ENCODE results near the gene MEGF9.
"Not testable (repeated sequence)": the region's sequence is repeated elsewhere in the genome, so short reads cannot be mapped to it uniquely, and the experiment has no call there.

Gene MEGF9

GRCh38 chr9:120570296-120570695 is 144.0 kb downstream of the MEGF9 start:
- DNase-seq: no peak

DNA sequence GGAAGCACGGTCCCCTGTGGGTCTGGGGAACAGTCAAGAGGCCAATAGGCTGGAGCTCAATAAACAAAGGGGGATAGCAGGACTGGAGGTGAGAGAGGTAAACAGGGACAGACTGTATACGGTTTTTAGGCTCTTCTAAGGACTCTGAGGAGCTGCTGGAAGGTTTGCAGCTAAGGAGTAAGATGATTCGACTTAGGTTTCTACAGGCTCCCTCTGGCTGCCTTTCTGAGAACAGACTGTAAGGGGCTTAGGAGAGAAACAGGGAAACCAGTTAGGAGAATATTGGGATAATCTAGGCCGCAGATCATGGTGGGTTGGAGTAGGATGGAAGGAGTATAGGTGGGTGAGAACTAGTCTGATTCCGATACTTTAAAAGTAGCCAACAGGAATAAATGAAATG is 144.7 kb downstream of the MEGF9 start:
- no peak for DNase-seq

GRCh38 chr9:120568816-120569215 is 145.5 kb downstream of the MEGF9 start:
- no peak for DNase-seq

DNA sequence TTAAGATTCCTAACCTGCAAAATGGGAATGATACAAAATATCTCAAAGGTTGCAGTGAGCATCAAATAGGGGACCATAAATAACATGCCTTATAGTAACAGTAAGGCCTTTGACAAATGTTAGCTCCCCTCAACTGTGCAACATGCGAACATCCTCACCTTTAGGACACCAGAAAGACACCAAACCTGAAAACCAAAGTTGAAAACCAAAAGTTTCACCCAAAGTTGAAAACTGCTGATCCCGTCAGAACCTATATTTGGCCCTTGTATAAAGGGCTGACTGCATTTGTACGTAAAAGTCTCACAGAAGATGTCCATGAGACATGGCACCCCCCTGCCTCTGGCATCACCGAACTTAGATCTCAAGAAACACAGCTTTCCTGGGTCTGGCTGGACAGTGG is 146.4 kb downstream of the MEGF9 start:
- DNase-seq: no peak

DNA sequence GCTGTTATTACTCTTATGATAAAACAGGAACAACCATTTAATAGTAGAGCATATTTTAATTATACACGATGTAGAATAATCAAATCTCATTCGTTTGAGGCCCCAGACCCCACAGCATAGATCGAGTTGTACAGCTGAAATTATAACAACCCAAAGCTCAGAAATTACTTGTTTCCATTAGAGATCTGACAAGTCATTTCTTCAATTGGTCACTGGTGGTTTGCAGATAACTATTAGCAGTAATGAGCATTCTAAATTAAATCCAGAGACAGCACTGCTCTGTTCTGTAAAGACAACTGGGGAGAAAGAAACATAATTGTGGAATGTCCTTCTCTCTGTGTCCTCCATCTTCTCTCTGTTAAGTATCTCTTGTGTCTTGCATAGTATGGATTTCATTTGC is 147.2 kb downstream of the MEGF9 start:
- DNase-seq: no peak

DNA sequence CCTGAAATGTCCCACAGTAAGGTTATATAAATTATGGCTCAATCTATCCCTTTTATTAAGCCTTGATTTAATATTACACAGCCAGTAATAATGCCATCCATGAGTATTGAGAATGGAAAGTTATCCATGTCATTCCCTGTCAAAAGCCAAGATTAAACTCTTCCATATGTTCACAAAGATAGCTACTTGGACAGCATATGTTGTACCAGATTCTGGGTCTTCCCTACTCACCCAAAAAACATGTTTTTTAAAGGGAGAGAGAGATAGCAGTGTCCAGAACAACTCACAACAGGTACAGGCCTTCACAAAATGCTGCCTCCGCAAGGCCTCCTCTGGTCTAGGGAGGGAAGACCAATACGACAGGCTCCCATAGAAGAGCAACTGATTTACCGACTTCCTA is 149.7 kb downstream of the MEGF9 start:
- DNase-seq: no peak

DNA sequence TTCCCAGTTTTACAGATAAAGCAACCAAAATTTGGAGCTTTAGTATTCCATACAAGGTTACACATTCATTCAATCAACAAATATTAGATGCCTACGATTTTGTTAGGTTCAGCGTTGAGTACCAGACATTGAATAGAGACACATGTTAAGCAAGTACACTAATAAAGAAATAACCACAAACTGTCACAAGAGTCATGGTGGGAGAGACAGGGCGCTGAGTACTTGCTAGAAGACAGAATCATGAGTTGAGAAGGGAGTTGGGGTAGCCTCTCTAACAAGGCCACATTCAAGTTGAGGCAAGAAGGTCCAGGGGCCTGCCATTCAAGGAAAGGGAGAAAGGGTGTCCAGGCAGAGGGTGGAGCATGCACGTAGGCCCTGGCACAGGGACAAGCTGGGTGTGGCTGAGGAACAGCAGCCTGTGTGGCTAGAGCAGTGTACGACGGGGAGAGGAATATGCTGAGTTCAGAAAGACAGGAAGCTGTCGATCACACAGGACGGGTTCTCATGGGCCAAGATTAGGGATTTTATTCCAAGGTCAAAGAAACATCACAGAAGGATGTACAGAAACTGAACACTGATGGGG is 151.3 kb downstream of the MEGF9 start:
- no peak for DNase-seq

DNA sequence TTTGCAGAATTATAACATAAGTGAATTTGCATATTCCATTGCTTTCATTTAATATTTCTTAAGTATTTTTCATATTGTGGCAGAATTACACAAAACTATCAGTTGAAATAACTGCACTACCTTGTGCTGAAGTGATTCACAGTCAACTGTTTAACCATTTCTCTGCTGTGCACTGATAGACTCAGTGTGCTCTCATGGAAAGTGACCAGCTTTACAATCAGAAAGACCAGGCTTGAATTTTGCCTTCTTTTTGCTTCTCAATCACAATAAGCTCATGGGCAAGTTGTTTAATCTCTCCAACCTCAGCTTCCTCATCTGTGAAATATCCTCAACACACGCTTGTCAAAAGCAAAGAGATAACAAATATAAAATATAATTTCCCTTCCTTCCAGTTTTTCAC is 152.6 kb downstream of the MEGF9 start:
- DNase-seq: no peak

DNA sequence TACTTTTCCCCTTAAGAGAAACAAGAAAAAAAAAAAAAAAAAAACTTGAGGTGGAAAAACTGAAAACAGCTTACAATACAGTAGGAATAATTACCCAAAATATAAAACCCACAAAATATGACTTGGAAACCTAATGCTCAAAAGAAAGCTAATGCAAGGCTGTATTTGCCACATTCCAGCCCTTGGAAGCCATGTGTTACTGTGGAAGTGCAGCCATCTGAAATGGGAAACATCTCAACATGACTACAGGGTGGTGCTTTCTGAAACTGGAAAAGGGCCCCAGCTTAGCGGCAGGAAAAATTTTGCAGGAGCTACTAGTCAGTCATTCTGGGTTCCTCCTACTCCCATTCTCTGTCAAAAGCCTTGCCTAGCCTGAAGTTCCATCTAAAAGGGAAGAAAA is 154.7 kb downstream of the MEGF9 start:
- DNase-seq: no peak

DNA sequence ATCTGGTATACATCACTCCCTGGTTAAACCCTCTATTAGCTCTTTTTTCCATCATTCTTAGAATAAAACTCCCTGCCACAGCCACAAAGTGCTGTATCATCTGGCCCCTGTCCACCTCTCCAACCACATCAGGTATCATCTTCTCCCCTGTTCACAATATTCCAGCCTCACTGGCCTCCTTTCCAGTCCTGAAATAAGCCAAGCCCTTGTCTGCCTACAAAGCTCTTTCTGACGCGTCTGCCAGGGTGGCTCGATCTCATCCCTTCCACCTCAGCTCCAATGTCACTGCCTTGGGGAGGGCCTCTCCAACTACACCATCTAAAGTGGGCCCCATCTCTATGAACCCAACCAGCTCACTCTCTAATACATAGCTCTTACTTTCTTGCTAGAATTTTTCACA is 155.8 kb downstream of the MEGF9 start:
- no peak for DNase-seq

DNA sequence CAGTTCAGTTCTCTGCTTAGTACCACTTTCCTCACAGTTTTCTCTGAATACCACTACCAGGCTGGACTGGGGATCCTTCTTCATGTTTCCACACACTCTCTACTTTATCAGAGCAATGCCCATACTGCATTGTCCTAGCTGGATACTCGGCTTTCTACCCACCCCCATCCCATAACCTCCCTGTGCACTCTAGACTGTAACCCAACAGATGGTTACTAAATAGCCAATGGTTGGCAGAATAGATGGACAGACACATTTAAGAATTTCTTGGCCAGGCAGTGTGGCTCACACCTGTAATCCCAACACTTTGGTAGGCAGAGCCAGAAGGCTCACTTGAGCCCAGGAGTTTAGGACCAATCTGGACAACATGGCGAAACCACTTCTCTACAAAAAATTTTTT is 157.1 kb downstream of the MEGF9 start:
- DNase-seq: no peak

DNA sequence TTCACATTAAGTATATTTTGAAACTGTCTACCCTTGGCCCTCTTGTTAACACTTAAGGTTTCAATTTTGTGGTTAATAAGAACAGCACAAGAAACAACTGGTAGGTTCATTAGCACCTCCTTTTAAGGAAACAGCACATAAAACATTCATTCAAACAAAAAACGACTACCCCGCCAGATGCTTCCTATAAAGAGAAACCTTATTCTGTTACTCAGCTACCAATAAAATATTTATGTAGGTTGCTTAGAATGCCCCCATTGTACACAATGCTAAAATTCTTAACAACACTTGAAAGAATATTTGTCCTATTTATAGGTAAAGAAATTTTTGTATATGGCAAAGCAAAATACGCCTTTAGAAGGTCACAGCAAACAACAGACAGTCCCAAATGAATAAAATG is 157.5 kb downstream of the MEGF9 start:
- no peak for DNase-seq

DNA sequence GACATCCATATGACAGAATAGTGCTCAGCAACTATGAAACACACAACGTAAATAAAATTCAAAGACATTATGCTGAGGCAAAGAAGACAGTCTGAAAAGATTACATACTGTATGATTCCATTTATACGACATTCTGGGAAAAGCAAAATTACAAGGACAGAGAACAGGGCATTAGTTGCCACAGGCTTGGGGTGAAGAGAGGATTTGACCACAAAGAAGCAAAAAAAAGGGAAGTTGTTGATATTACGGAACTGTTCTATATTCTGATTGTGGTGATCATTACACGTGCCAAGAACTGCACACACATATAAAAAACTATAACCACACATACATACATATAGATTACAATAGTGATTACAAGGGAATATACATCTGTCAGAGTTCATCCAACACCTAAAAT is 158.4 kb downstream of the MEGF9 start:
- DNase-seq: no peak

- not testable (repeated sequence) for DNase-seq
Observed at GRCh38 chr9:120552210-120552704, 162.0 kb downstream of the MEGF9 start.

Data from stimulated activated CD4-positive, alpha-beta T cell treated with anti-CD3 and anti-CD28 coated beads, Interleukin-4, amount 100 ng/mL, for 24 hours (primary cell).